ENCODE results near the gene DISC1. TPM values are rescaled to one million over a fixed set of nuclear protein-coding genes. Genes with fewer than 3 reads are reported as not detected.

Gene DISC1
- total and polyA plus RNA-seq, 2 of the 13 experiments (the other 11 are each of a cell fraction or from before 2014, with no cell fraction given), result 4.2 to 4.6 TPM

- WGBS (ENCODE audit: low lambda C conversion rate), result 80% methylated on average over 5 of the region's 5 CpGs
- Histone ChIP-seq H2AFZ (ENCODE audit: low read length) (no peak overlapping the region), H3K9me3 (ENCODE audit: low read length) (no peaks in the 10 kb centered on the region), H3K4me3 (replicated peaks in 1 of 3; ENCODE audit: insufficient read depth in 1 of 3, low read depth in 2 of 3, low read length in 3 of 3) (no peak overlapping the region), H3K79me2 (ENCODE audit: insufficient read depth, low read length) (no peaks in the 10 kb centered on the region), H3K27me3 (ENCODE audit: control insufficient read depth in 1 of 2, insufficient read depth in 2 of 2, low read length in 2 of 2) (no peaks in the 10 kb centered on the region), H3K9ac (ENCODE audit: insufficient read depth, low read depth, low read length) (no peak overlapping the region), H3K27ac (ENCODE audit: extremely low read length, insufficient read depth, low read length) (no peak overlapping the region), H3K36me3 (replicated peaks in 1 of 2; ENCODE audit: control insufficient read depth in 1 of 2, insufficient read depth in 2 of 2, low read length in 2 of 2) (no peaks in the 10 kb centered on the region), H3K4me2 (ENCODE audit: low read depth, low read length) (peak overlapping the region; percentile 10; the same call in 1 of the 2 replicates), H3K4me1 (ENCODE audit: insufficient read depth, low read length) (no peaks in the 10 kb centered on the region), H4K20me1 (ENCODE audit: insufficient read depth, low read length) (no peaks in the 10 kb centered on the region)
- no peak for DNase-seq (ENCODE audit: low spot score)
- 0 out of 3 replicates have a peak, but pooled peaks have one; percentile 23 for ATAC-seq
- TF ChIP-seq HDAC6 (IDR thresholded peaks at IDR 0.05; ENCODE audit: low read depth, low read length), result no peak
- TF ChIP-seq, protein P1, sequence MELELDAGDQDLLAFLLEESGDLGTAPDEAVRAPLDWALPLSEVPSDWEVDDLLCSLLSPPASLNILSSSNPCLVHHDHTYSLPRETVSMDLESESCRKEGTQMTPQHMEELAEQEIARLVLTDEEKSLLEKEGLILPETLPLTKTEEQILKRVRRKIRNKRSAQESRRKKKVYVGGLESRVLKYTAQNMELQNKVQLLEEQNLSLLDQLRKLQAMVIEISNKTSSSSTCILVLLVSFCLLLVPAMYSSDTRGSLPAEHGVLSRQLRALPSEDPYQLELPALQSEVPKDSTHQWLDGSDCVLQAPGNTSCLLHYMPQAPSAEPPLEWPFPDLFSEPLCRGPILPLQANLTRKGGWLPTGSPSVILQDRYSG (CRISPR knock-in tag; IDR thresholded peaks at IDR 0.05), result no peak
- TF ChIP-seq, protein P2, sequence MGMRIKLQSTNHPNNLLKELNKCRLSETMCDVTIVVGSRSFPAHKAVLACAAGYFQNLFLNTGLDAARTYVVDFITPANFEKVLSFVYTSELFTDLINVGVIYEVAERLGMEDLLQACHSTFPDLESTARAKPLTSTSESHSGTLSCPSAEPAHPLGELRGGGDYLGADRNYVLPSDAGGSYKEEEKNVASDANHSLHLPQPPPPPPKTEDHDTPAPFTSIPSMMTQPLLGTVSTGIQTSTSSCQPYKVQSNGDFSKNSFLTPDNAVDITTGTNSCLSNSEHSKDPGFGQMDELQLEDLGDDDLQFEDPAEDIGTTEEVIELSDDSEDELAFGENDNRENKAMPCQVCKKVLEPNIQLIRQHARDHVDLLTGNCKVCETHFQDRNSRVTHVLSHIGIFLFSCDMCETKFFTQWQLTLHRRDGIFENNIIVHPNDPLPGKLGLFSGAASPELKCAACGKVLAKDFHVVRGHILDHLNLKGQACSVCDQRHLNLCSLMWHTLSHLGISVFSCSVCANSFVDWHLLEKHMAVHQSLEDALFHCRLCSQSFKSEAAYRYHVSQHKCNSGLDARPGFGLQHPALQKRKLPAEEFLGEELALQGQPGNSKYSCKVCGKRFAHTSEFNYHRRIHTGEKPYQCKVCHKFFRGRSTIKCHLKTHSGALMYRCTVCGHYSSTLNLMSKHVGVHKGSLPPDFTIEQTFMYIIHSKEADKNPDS (CRISPR knock-in tag; IDR thresholded peaks at IDR 0.05), result no peak
- CTCF ChIA-PET (ENCODE audit: low intra/inter-chr PET ratio, low total read pairs), result no interaction called here
- no TSS peak for BruUV-seq (replicated peaks)
- intact Hi-C loops (cut with micrococcal nuclease; ENCODE audit: unreplicated experiment), result loop anchor here (10.0 kb wide), 1 partner anchor 118 kb away; no protein-coding TSS in a partner anchor
- no peak for FAIRE-seq
- POLR2A ChIA-PET, result no interaction called here
- in situ Hi-C loops (cut with HindIII; ENCODE audit: extremely low pct_ligation_motif_present, low pct_unique_long_range_greater_than_20kb), result no loop called here
Observed at GRCh38 chr1:231982871-231983587, 356.4 kb downstream of the DISC1 start.
